Endothelial cell of umbilical vein (primary cell): ENCODE results near the gene MAP2K5. TPM values are rescaled to one million over a fixed set of nuclear protein-coding genes. Genes with fewer than 3 reads are reported as not detected.
A peak's percentile ranks its signal among the peaks of the same experiment; 100 is the strongest.

Experiments used
- BruUV-seq: library from RNA; stranded (reverse); fragments of 400-500 nt; replicated peaks from 2 replicates; lab custom pipeline; 2021; lab: Mats Ljungman, UMichigan
- CTCF ChIA-PET: fragments of 300-600, 350-600 bp; sonication (Branson Sonifier 250); formaldehyde crosslinking; loops from one replicate; lab custom pipeline; 2021; ENCODE audit warnings: antibody characterized with exemption, inconsistent platforms; lab: Charles Lee
- POLR2A ChIA-PET: fragments of 300-600, 350-600 bp; sonication (Branson Sonifier 250); formaldehyde crosslinking; loops from one replicate; lab custom pipeline; 2021; ENCODE audit warnings: antibody characterized with exemption, inconsistent platforms; lab: Charles Lee
- DNase-seq: peaks from one replicate; pipeline ENCODE4 v3.0.0-alpha.2; 2011; ENCODE audit warnings: low read depth, low spot score
- FAIRE-seq: peaks from 2 replicates; lab custom pipeline; 2011; peaks lifted over from hg19 to GRCh38; lab: Jason Lieb, UNC
- H2AFZ ChIP-seq: 2 replicates; pipeline ENCODE4 v1.6.0; 2012; ENCODE audit warnings: low read depth, low read length, control low read depth, inconsistent platforms
- H3K27ac ChIP-seq: 2 replicates; pipeline ENCODE4 v1.5.1; 2011; ENCODE audit warnings: low read depth, mild to moderate bottlenecking, control low read depth, low read length, moderate library complexity; ENCODE audit not compliant: insufficient read depth
- H3K27me3 ChIP-seq, 2 experiments: 2 replicates each; pipeline versions ENCODE4 v1.6.0 to v1.6.1; 2011; ENCODE audit warnings: low read length in 2 of 2, mixed read lengths in 1 of 2; ENCODE audit not compliant: control insufficient read depth in 2 of 2, insufficient read depth in 2 of 2
- H3K36me3 ChIP-seq, 2 experiments: 2 replicates in 1 of 2; 3 replicates in 1 of 2; pipeline ENCODE4 v1.5.1; 2011; ENCODE audit warnings: low read length in 2 of 2, mild to moderate bottlenecking in 1 of 2, moderate library complexity in 1 of 2; ENCODE audit not compliant: control insufficient read depth in 2 of 2, insufficient read depth in 2 of 2; ENCODE audit errors: extremely low read depth in 1 of 2
- H3K4me1 ChIP-seq: 3 replicates; pipeline ENCODE4 v1.5.1; 2011; ENCODE audit warnings: mild to moderate bottlenecking, low read length; ENCODE audit not compliant: control insufficient read depth, insufficient read depth; ENCODE audit errors: extremely low read depth
- H3K4me2 ChIP-seq: 2 replicates; pipeline ENCODE4 v1.6.1; 2011; ENCODE audit warnings: low read length, control low read depth, mixed read lengths; ENCODE audit not compliant: insufficient read depth
- H3K4me3 ChIP-seq, 3 experiments: fragments of 200-600 bp in 1 of 3; sonication (generic), shearing (Covaris generic) in 1 of 3; replicated peaks in 1 of 3; 2 replicates each; pipeline ENCODE4 v1.5.1; 2011 to 2016; ENCODE audit warnings: control low read depth in 3 of 3, low read length in 3 of 3, mild to moderate bottlenecking in 2 of 3, inconsistent platforms in 1 of 3, low read depth in 1 of 3, moderate library complexity in 1 of 3; ENCODE audit not compliant: insufficient read depth in 1 of 3
- H3K79me2 ChIP-seq: 2 replicates; pipeline ENCODE4 v1.6.0; 2012; ENCODE audit warnings: low read length, inconsistent platforms; ENCODE audit not compliant: control insufficient read depth, insufficient read depth
- H3K9ac ChIP-seq: replicated peaks from 2 replicates; pipeline ENCODE3; 2011; ENCODE audit warnings: low read length, control low read depth; ENCODE audit not compliant: insufficient read depth; ENCODE audit errors: extremely low read depth
- H3K9me1 ChIP-seq: replicated peaks from 3 replicates; pipeline ENCODE4 v1.6.0; 2011; ENCODE audit warnings: mild to moderate bottlenecking, low read length; ENCODE audit not compliant: control insufficient read depth, insufficient read depth; ENCODE audit errors: extremely low read depth
- H3K9me3 ChIP-seq: replicated peaks from 2 replicates; pipeline ENCODE4 v1.5.1; 2012; ENCODE audit warnings: low read length, inconsistent platforms; ENCODE audit not compliant: control insufficient read depth, insufficient read depth
- H4K20me1 ChIP-seq: replicated peaks from 2 replicates; pipeline ENCODE3; 2011; ENCODE audit warnings: mild to moderate bottlenecking, low read length; ENCODE audit not compliant: control insufficient read depth, insufficient read depth; ENCODE audit errors: extremely low read depth
- CTCF ChIP-seq, 2 donors: IDR thresholded peaks; 1 replicate in 1 of 2; 2 replicates in 1 of 2; pipeline ENCODE4 v1.5.1; 2011; ENCODE audit warnings: low read length in 2 of 2, mild to moderate bottlenecking in 2 of 2, moderate library complexity in 2 of 2, control low read depth in 1 of 2, inconsistent platforms in 1 of 2, low read depth in 1 of 2; ENCODE audit not compliant: insufficient read depth in 1 of 2; ENCODE audit errors: extremely low read depth in 1 of 2
- GATA2 ChIP-seq: IDR thresholded peaks from 2 replicates; pipeline ENCODE4 v1.7.0; 2011; ENCODE audit warnings: low read depth, mild to moderate bottlenecking, moderate library complexity, mixed read lengths, low read length; ENCODE audit not compliant: insufficient read length, insufficient read depth
- MAX ChIP-seq: IDR thresholded peaks from 2 replicates; pipeline ENCODE4 v1.6.1; 2011; ENCODE audit not compliant: insufficient read depth, insufficient read length
- MYC ChIP-seq: IDR thresholded peaks from one replicate; pipeline ENCODE4 v1.6.1; 2011; ENCODE audit warnings: mild to moderate bottlenecking, low read depth, low read length
- POLR2A ChIP-seq: IDR thresholded peaks from 2 replicates; pipeline ENCODE4 v1.6.1; 2012; ENCODE audit warnings: low read depth, mild to moderate bottlenecking, control low read depth, low read length
- dilution Hi-C: fragments of 300-500 bp; cut with MboI; formaldehyde crosslinking; loops from one replicate; pipeline ENCODE4 v1.15.0; 2019; ENCODE audit warnings: low sequenced_read_pairs; ENCODE audit not compliant: extremely low pct_ligation_motif_present
- intact Hi-C: fragments of 100-400 bp; cut with micrococcal nuclease; formaldehyde crosslinking; loops from one replicate; pipeline ENCODE4 v1.10.0; 2022
- polyA plus RNA-seq, 4 experiments: library from polyadenylated mRNA; depleted of rRNA in 3 of 4; stranded (reverse) in 3 of 4; unstranded in 1 of 4; fragments of >200 nt; gene quantifications; 2 replicates each; pipeline versions ENCODE4 v1.2.1 to v1.2.3, GENCODE V29; 2011 to 2012; ENCODE audit warnings: missing spikeins in 1 of 4
- total RNA-seq: library from RNA; stranded (reverse); gene quantifications from 2 replicates; pipeline ENCODE4 v1.2.3, GENCODE V29; 2021

Gene MAP2K5
- total and polyA plus RNA-seq, 2 donors (not counting 3 experiments of a cell fraction or from before 2014, with no cell fraction given): 4.9 to 24.7 TPM

GRCh38 chr15:67839499-67839928 is 297.0 kb downstream of the MAP2K5 start:
- dilution Hi-C loops: no loop called here
- BruUV-seq: no TSS peak
- peaks cover 25 to 29% of the 10 kb centered on the region in 2 experiments for H3K27me3 ChIP-seq
- H3K36me3 ChIP-seq: no peaks in the 10 kb centered on the region
- H3K4me3 ChIP-seq: peak overlapping the region; percentile 33 to 75 (median 50)
- H3K9me3 ChIP-seq: no peaks in the 10 kb centered on the region
- no peak for TF ChIP-seq GATA2
- no peak for TF ChIP-seq MYC
- TF ChIP-seq POLR2A: no peak
- TF ChIP-seq CTCF (IDR thresholded peaks at IDR 0.05; ENCODE audit: extremely low read depth in 1 of 2, insufficient read depth in 1 of 2, low read depth in 1 of 2, low read length in 2 of 2): no peak
- no peak for TF ChIP-seq MAX
- H3K4me2 ChIP-seq: peak overlapping the region; percentile 72
- no peaks in the 10 kb centered on the region for H3K79me2 ChIP-seq
- peak overlapping the region; percentile 86 for H3K9ac ChIP-seq
- no peaks in the 10 kb centered on the region for H3K9me1 ChIP-seq
- peaks cover 31% of the 10 kb centered on the region for H3K4me1 ChIP-seq
- H2AFZ ChIP-seq: peak overlapping the region; percentile 89
- H3K27ac ChIP-seq: peak overlapping the region; percentile 82
- intact Hi-C loops: loop anchor here (5.0 kb wide), 1 partner anchor 452 kb away; no protein-coding TSS in a partner anchor
- POLR2A ChIA-PET: no interaction called here
- H4K20me1 ChIP-seq: no peaks in the 10 kb centered on the region
- CTCF ChIA-PET: interaction anchor here (1.2 kb wide), 1 partner anchor 382 kb away, joined by 6 read pairs; no protein-coding TSS in a partner anchor
- DNase-seq (peak; percentile 73), FAIRE-seq (no peak)
